ENCODE data around the gene RAB4A. TPM values are rescaled to one million over a fixed set of nuclear protein-coding genes. Genes with fewer than 3 reads are reported as not detected.

RAB4A gene
- total RNA-seq, 4 donors from 2014 or later = 31.5 to 49.2 (median 39.9) TPM

- Histone ChIP-seq H3K4me1 (no peaks in the 10 kb centered on the region), H3K36me3 (no peaks in the 10 kb centered on the region), H3K27me3 (no peaks in the 10 kb centered on the region), H3K27ac (no peak overlapping the region), H3K4me3 (no peak overlapping the region), H3K9me3 (peaks cover 0 to 10% of the 10 kb centered on the region in 2 donors)
- no peak for TF ChIP-seq POLR2A (IDR thresholded peaks at IDR 0.05)
- no peak for TF ChIP-seq CTCF (IDR thresholded peaks at IDR 0.05)
- DNase-seq = no peak
- intact Hi-C loops (cut with DNase I; ENCODE audit: low total_unique reads) = no loop called here
These were observed 83.3 kb downstream of the RAB4A start for GRCh38 chr1:229354226-229354625.

Other genes starting within 250 kb of the RAB4A start
- 10 to 100 TPM in 1 of 4 donors, 1 to 10 TPM in 2, under 1 TPM in 1; 0.51 to 14.2 (median 4.3) TPM for gene CCSAP, start 71.9 kb downstream of the RAB4A start, total RNA-seq
- 1 to 10 TPM in 1 of 4 donors, not detected in 3; 4.2 TPM for gene ACTA1, start 163.0 kb downstream of the RAB4A start, total RNA-seq
- 10 to 100 TPM; 25.6 to 58.6 (median 37.1) TPM for gene NUP133, start 237.2 kb downstream of the RAB4A start, total RNA-seq

All from uterus (tissue), 4 donors.